GM03348 (cell line): Measurements from ENCODE around the gene OR4D1.
"Not testable (repeated sequence)": the region's sequence is repeated elsewhere in the genome, so short reads cannot be mapped to it uniquely, and the experiment has no call there.

Experiments used
- DNase-seq: peaks from one replicate; pipeline ENCODE4 v3.0.0; 2012; ENCODE audit warnings: low spot score

OR4D1 gene

DNA sequence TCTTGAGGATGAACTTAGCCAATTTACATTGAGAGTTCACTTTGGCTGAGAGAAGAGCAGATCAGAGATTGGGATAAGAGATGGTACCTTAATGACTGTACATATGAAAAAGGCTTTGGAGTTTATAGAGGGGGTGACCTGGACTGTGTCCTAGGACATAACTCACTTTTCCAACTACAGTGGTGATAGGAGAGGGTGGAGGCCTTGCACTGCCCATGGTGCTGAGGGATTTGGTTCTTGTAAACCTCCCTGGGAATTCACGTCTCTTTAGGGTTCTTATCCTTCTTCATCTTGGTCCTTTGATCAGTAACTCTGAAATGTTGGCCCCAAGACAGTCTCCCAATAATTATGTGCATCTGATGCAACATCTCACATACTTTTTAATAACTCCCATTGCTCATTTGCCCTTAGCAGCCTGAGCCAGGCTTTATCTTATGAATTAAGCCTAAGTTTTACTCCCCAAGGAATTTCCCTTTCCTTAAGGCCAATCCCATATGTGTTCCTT, at the start of gene OR4D1:
Gene OR4D1, plus strand, starts transcription at position 455 of the 505 bp plus-strand sequence. CDS start 6,770 bp downstream, outside the sequence.
- DNase-seq: no peak

DNA sequence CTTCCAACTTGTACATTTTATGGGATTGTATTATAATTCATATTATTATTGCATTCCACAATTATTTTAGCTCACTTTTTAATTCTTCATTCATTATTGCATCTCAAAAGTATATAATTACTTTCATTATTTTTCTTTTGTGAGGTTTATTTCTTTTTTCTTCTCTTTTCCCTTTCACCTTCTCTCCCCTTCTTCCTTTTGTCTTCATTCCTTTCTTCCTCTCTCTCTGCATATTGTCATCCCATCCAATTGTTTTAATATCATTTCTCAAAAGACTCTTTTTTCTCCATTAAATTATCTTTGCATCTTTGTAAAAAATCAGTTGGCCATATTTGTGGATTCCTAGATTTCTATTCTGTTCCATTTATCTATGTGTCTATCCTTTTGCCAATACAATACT, 47.7 kb upstream of the OR4D1 start:
- no peak for DNase-seq

DNA sequence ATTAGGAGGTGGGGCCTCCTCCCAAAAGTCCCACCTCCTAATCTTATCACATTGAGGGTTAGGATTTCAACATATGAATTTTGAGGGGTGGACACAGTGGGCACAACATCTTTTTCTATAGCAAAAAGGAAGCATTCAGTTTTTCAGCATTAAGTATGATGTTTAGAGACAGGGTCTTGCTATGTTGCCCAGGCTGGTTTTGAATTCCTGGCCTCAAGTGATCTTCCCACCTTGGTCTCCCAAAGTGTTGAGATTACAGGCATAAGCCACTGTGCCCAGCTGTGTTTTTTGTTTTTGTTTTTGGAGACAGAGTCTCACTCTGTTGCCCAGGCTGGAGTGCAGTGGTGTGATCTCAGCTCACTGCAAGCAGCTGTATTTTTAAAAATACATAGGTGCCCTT, 46.3 kb upstream of the OR4D1 start:
- not testable (repeated sequence) for DNase-seq

DNA sequence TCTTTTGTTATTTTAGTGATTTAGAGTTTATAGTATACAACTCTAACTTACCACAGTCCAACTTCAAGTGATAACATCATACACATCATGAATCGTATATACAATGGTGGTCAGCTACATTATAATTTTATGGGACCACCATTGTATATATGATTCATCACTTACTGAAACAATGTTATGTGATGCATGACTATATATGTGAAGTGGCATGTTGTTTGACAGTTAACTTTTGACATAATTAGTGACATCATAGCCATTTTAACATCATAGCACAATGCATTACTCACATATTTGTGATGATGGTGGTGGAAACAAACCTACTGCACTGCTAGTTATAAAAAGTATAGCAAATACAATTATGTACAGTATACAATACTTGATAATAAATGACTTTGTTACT, 43.1 kb upstream of the OR4D1 start:
- DNase-seq: no peak

DNA sequence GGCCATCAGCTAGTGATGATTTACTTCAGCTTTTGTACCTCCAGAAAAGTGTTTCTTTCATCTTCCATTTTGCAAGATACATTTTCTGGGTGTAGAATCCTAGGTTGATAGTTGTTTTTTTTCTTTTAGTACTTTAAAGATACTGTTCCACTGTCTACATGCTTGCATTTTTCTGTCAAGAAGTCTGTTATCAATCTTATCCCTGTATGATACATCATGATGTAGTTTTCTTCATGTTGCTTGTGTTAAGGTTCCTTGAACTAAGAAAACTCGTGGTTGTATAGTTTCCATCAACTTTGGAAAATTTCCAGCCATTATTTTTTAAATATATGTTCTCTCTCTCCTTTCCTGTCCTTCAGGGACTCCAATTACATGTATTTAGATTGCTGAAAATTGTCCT, 40.9 kb upstream of the OR4D1 start:
- DNase-seq: no peak

DNA sequence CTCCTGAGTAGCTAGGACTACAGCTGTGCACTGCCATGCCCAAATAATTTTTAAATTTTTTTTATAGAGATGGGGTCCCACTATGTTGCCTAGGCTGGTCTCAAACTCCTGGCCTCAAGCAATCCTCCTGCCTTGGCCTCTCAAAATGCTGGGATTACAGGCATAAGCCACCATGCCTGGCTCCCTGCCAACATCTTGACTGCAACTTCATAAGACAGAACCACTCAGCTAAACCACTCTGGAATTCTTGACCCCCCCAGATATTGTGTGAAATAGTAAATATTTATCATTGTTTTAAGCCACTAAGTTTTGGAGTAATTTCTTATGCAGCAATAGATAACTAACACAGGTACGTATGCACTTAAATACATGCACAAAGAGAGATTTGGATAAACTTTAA, 39.0 kb upstream of the OR4D1 start:
- no peak for DNase-seq

DNA sequence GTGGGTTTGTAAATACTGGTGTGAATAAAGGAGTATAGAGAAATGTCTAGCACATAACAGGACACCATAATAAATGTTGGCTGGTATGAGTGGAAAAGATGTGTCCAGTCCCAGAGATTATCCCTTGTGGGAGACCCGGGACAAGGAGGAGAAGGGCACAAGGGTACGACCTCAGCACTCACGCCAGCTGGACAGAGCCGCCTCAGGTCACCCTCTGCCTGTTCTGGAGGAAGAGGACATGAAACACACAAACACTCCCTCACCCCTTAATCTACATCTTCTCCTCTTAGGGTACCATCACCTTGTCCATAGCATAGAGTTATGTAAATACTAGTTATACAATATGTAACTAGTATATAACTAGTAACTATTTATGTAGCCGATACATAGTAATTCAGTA, 38.2 kb upstream of the OR4D1 start:
- DNase-seq: no peak

DNA sequence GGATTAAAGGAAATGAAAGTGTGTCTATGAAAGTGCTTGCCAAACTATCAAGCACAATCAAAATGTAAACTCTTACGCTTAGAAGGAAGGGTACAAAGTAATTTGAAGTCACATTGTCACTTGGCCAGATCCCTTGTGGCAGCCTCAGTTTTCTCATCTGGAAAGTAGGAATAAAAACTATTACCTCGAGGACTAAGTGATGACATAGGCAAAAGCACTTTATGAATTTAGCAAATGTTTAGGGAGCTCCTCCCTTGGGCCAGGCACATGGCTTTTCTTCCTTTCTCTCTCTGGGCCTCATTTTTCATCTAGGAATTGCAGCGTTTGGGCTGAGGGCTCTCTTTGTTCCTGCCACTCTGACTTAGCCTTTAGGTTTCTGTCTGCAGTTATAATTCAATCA, 36.5 kb upstream of the OR4D1 start:
- no peak for DNase-seq

DNA sequence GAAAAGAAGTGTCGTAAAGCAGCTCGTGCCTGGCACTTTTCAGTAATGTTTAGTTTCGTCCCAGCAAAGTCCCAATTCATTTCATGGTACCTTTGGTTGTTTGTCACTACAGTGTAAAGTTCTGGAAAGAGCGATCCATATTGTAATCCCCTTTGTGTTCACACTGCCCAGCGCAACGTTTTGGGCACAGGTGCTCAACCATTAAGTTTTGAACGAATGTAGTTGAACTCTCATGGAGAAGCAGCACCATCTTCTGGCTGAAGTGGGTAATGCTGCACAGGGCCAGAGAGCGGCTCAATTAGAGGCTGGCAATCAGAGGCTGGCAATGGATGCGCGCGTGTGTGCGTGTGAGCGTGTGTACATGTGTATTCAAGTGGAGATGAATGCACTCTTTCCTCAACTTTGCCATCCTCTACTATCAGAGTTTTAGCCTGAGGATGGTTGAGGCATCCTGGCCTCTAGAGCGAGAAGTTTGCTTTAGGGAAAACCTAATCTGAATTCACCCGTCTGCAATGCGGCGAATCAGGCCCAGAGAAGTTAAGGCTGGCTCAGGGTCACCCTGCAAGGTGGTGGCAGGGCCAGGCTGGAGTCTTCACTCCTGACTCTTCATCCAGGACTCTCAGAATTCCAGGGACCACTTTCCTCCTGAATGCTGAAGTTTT, 35.1 kb upstream of the OR4D1 start:
- peak; percentile 81 for DNase-seq

DNA sequence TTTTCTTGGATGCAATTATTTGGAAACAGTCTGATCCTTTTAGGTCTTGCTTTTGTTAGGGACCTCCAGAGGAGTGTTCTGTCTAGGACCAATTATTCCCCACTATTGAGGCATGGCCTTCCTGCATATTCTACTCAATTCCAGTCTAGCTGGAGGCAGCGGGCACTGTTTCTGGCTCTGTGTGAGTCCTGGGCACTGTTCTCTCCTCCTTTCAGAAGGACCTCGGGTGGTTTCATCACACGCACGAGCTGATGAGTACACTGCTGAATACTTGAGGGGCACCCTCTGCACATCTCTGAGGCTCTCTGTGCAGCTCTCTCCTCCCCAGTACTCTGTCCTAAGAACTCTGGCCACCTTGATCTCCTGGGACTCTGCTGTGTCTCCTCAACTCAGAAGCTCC, 34.2 kb upstream of the OR4D1 start:
- no peak for DNase-seq

DNA sequence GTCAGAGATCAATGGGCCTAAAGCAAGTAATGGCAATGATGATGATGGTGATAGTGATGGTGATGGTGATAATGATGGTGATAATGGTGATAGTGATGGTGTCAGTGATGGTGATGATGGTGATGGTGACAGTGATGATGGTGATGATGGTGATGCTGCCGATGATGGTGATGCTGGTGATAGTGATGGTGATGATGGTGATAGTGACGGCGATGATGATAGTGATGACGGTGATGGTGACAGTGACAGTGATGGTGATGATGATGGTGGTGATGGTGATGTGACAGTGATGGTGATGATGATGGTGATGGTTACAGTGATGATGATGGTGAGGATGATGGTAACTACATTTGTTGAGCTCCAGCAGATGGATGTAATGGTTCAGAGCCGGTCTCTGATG, 30.8 kb upstream of the OR4D1 start:
- DNase-seq: no peak

DNA sequence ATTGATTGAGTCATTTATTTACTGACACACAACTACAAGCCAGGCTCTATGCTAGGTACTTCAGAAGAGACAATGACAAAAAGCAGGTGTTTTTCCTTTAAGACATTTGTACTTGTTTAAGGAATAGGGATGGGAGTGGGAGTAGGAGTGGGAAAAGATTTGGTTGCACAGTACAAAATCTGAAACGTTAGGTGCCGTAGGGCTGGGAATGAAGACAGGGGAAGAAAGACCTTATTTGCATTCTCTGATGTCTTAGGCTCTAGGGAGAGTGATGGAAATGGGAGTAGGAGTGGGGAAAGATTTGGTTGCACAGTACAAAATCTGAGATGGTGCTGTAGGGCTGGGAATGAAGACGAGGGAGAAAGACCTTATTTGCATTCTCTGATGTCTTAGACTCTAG, 28.7 kb upstream of the OR4D1 start:
- DNase-seq: no peak

DNA sequence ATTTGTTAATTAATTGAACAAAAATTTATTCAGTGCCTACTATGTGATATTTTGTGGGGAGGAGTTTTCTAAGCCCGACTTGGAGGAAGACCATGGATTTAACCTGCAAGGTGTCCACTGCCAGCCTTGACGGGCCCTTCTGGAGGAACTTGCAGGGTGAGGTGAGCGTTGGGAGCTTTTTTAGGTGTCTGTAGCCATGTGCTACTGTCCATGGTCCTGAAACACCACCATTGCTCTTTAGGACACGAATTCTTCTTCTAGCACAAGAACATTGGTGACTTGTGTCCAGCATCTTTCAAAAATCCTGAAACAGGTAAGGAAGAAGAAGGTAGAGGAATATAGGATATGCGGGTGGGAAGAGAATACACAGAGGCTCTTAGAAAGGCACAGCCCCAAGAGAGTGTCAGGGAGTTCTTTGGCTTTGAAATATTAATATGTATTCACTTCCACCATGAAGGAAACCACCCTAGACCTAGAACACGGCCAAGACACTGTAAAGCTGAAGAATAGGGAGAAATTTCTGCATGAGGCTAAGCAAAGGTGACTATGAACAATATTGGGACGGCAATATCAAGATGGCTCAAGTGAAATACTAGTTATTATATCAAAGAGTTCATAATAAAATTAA, 27.9 kb upstream of the OR4D1 start:
- DNase-seq: peak; percentile 56

DNA sequence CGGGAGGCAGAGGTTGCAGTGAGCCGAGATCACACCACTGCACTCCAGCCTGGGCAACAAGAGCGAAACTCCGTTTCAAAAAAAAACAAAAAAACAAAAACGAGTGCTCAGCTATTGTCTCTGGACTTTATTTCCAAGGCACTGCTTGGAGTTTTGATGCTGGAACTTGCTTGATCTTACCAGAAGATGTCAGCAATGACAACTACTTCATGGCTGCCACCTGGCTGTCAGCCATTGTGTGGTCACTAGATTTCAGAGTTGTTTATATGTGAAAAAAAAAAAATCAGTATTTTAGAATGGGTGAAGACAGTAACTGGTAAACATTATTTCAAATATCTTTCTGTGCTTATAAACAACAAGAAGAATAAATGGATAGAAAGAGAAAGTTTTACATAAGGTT, 26.3 kb upstream of the OR4D1 start:
- peak; percentile 17 for DNase-seq

DNA sequence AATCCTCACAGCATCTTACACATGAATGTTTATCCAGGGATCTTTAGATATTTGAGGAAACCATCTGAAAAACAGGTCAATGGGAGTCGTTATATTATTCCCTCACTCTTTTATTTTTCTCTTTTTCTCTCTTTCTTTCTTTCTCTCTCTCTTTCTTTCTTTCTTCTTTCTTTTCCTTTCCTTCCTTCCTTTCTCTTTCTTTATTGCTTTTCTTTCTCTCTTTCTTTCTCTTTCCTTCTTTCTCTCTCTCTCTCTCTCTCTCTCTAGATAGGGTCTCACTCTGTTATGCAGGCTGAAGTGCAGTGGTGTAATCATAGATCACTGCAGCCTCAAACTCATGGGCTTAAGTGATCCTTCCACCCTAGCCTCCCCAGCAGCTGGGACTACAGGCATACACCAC, 20.3 kb upstream of the OR4D1 start:
- DNase-seq: no peak

DNA sequence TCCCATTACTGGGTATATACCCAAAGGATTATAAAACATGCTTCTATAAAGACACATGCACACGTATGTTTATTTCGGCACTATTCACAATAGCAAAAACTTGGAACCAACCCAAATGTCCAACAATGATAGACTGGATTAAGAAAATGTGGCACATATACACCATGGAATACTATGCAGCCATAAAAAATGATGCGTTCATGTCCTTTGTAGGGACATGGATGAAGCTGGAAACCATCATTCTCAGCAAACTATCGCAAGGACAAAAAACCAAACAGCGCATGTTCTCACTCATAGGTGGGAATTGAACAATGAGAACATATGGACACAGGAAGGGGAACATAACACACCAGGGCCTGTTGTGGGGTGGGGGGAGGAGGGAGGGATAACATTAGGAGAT, 15.5 kb upstream of the OR4D1 start:
- not testable (repeated sequence) for DNase-seq

DNA sequence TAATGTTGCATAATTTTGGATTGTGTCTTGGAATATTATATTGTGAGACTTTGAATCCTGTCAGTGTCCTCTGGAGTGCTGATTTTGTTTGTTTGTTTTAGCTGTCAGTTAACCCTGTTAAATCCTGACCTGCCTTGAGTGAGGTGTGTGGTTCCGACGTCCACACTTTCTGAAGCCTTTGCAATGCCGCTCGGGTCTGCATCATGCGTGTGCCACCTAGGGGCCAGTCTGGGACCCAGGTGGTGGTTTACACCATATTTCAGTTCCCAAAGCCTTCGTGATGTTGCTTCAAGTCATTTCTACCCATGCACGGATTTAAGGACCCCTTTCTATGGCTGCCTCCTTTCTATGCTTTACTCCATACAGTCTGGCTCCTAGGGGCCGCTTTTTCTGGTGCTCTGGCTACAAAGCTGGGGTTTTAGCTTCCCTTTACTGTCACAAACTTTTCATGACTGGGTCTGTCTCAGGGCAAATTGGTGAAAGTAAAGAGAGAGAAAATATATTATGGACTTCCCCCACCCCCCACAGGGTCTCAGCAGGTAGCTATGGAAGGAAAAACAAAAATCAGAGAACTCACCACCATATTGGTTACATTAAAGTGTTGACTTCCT, 11.4 kb upstream of the OR4D1 start:
- no peak for DNase-seq

DNA sequence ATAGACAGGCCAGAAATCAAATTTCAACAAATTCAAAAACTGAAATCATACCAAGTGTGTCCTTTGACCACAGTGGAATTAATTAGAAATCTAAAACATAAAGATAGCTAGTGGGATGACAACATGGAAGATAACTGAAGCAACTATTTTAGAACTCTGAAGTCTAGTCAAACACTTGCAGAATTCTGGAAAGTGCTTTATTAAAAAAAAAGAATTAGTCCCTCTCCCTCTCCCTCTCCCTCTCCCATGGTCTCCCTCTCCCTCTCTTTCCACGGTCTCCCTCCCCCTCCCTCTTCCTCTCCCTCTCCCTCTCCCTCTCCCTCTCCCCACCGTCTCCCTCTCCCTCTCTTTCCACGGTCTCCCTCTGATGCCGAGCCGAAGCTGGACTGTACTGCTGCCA, 6.7 kb upstream of the OR4D1 start:
- DNase-seq: no peak

DNA sequence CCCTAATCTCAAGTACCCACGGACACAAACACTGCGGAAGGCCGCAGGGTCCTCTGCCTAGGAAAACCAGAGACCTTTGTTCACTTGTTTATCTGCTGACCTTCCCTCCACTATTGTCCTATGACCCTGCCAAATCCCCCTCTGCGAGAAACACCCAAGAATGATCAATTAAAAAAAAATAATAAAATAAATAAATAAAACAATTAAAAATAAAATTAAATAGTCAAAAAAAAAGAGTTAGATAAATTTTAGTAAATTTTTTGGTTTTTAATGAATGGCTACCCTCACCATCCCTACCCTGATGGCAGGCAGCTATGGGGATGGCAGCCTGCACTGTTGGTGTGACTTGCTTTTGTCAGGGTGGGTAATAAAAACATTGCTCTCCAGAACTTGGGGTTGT, 4.8 kb upstream of the OR4D1 start:
- not testable (repeated sequence) for DNase-seq

DNA sequence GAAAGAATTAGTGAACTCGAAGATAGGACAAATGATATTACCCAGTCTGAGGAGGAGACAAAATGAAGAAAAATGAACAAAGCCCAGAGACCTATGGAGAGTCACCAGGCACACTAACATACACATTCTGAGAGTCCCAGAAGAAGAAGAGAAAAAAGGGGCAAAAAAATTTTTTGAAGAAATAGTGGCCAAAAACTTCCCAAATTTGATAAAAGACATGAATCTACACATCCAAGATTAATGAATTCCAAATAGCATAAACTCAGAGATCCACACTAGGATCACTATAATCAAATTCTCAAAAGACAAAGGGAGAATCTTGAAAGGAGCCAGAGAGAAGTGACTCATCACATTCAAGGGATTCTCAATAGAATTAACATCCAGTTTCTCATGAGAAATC, 3.4 kb upstream of the OR4D1 start:
- no peak for DNase-seq

DNA sequence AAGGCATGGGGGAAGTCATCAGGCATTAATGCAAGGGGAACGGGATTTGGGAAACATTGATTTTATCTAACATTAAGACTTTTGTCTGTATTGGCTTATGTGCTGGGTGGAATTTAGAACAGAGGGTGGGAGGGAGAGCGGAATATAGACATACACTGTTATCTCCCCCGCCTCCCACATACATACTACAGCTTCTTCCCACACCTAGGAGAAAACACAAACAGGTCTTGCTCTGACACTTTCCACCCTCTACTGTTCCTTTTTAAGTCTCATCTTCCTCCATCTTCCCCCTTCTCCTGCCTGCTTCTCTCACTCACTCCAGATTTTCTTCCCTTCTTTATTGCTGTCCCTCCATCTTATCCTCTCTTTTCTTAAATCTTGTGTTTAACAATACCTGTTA, 425 bp downstream of the OR4D1 start:
- DNase-seq: no peak

DNA sequence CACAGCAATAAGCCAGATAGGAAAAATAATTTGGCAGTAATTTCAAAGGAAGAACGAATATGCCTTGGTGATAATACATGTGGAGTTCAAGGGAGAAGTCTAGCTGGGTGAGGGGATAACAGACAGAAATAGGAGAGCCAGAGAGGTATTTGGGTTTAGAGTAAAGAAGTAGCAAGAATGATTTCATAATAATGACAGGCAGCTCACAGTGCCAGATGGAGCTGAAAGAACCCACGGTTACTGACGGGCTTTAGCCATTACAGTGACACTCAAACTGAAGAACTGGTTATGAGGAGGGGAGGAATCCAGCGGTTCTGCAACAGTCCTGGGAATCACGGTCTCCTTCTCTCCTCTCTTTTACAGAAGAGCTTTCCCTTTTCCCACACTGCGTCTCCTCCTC, 2.2 kb downstream of the OR4D1 start:
- DNase-seq: no peak

DNA sequence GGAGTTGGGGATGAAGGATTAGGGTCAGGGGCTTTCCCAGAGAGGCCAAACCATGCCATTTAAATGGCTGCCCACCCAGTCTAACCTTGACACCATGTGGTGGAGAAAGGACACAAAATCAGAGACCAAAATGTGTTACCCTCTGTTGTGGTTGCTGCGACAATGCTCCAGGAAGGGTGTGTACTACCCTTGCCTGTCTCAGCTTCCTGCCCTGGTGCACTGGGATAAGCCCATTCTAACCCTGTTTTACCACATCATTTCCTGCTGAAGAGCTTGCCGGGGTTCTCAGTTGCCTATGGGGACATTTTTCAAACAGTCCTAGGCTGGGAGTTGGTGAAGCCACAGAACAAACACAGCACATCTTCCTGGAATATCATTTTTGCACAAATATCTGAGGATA, 4.9 kb downstream of the OR4D1 start:
- no peak for DNase-seq

DNA sequence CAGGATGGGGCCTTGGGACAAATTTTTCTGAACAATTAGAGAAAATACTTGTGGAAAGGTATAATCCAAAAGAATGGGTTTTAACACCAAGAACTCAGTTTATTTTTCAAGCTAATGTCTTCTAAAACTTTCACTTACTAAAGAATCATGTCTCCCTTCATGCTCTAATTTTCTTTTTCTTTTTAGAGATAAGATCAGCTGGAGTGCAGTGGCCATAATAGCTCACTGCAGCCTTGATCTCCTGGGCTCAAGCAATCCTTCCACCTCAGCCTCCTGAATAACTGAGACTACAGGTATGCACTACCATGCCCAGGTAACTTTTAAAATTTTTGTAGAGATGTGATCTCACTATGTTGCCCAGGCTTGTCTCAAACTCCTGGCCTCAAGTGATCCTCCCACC, 5.5 kb downstream of the OR4D1 start:
- DNase-seq: no peak
